HepG2 (cell line): Measurements from ENCODE around the gene INO80C. TPM values are rescaled to one million over a fixed set of nuclear protein-coding genes. Genes with fewer than 3 reads are reported as not detected.

Experiments used
- ATAC-seq: fragments of 200-7000 bp; cut with Tn5 transposase; 3 replicates; pipeline ENCODE4 v1.9.1; 2020; ENCODE audit warnings: mild to moderate bottlenecking, moderate library complexity
- BruUV-seq: library from RNA; stranded (reverse); fragments of 400-500 nt; replicated peaks from 2 replicates; lab custom pipeline; 2021; lab: Mats Ljungman, UMichigan
- CTCF ChIA-PET: fragments of 300-600 bp; formaldehyde crosslinking; extraction: SDS; loops from one replicate; lab custom pipeline; 2021; ENCODE audit warnings: low total read pairs, inconsistent platforms, low intra/inter-chr PET ratio; lab: Yijun Ruan, JAX
- POLR2A ChIA-PET: fragments of 350-600 bp; sonication (Branson Sonifier 250); formaldehyde crosslinking; loops from one replicate; lab custom pipeline; 2020; ENCODE audit warnings: antibody characterized with exemption, inconsistent platforms; lab: Yijun Ruan, JAX
- DNase-seq: peaks from one replicate; pipeline ENCODE4 v3.0.0-alpha.2; 2015; ENCODE audit warnings: low spot score
- FAIRE-seq: peaks from 3 replicates; lab custom pipeline; 2011; peaks lifted over from hg19 to GRCh38; lab: Jason Lieb, UNC
- H2AFZ ChIP-seq: one replicate; pipeline ENCODE4 v1.6.1; 2011; ENCODE audit warnings: low read length, inconsistent platforms
- H3K27ac ChIP-seq: fragments of 300-600 bp; 3 replicates; pipeline ENCODE4 v1.8.0; 2011; ENCODE audit warnings: mixed run types, mild to moderate bottlenecking, mixed read lengths, low read length, inconsistent platforms; ENCODE audit not compliant: insufficient read depth; ENCODE audit errors: extremely low read length
- H3K27me3 ChIP-seq, 2 experiments: fragments of 200-600 bp in 1 of 2; 2 replicates in 1 of 2; 3 replicates in 1 of 2; pipeline versions ENCODE4 v1.6.0 to v1.8.0; 2011; ENCODE audit warnings: low read length in 2 of 2, mild to moderate bottlenecking in 2 of 2, moderate library complexity in 2 of 2, inconsistent platforms in 1 of 2; ENCODE audit not compliant: insufficient read depth in 2 of 2, control insufficient read depth in 1 of 2
- H3K36me3 ChIP-seq, 2 experiments: fragments of 200-600 bp in 1 of 2; replicated peaks in 1 of 2; 2 replicates in 1 of 2; 3 replicates in 1 of 2; pipeline versions ENCODE4 v1.5.1 to v1.8.0; 2011; ENCODE audit warnings: low read length in 2 of 2, inconsistent platforms in 1 of 2; ENCODE audit not compliant: insufficient read depth in 2 of 2, control insufficient read depth in 1 of 2
- H3K4me1 ChIP-seq: 2 replicates; pipeline ENCODE4 v1.5.1; 2012; ENCODE audit warnings: low read length, inconsistent platforms; ENCODE audit not compliant: insufficient read depth
- H3K4me2 ChIP-seq: 2 replicates; pipeline ENCODE4 v1.6.0; 2011; ENCODE audit warnings: low read depth, low read length, inconsistent platforms
- H3K4me3 ChIP-seq, 3 experiments: fragments of 200-600 bp in 1 of 3; sonication (generic), shearing (Covaris generic) in 1 of 3; replicated peaks in 1 of 3; 2 replicates each; pipeline ENCODE4 v1.5.1; 2011 to 2016; ENCODE audit warnings: low read length in 3 of 3, inconsistent platforms in 2 of 3, low read depth in 2 of 3, mild to moderate bottlenecking in 2 of 3, control low read depth in 1 of 3, mixed read lengths in 1 of 3; ENCODE audit not compliant: insufficient read depth in 1 of 3
- H3K79me2 ChIP-seq: one replicate; pipeline ENCODE4 v1.6.1; 2011; ENCODE audit warnings: low read length, inconsistent platforms; ENCODE audit not compliant: insufficient read depth
- H3K9ac ChIP-seq: 2 replicates; pipeline ENCODE4 v1.6.0; 2011; ENCODE audit warnings: mild to moderate bottlenecking, low read depth, low read length, inconsistent platforms; ENCODE audit not compliant: insufficient read depth
- H3K9me3 ChIP-seq: 2 replicates; pipeline ENCODE4 v1.5.1; 2012; ENCODE audit warnings: mild to moderate bottlenecking, low read length
- H4K20me1 ChIP-seq: 2 replicates; pipeline ENCODE4 v1.6.0; 2011; ENCODE audit warnings: inconsistent platforms, mild to moderate bottlenecking, low read length, moderate library complexity; ENCODE audit not compliant: insufficient read depth
- BORCS8-MEF2B ChIP-seq: sonication (generic); formaldehyde crosslinking; IDR thresholded peaks from 2 replicates; pipeline ENCODE4 v1.8.0; 2022; ENCODE audit warnings: mild to moderate bottlenecking, missing genetic modification reagents
- CCAR2 ChIP-seq: fragments of 200-400 bp; formaldehyde crosslinking; optimal IDR thresholded peaks from 2 replicates; pipeline ENCODE3; 2018; ENCODE audit warnings: low read depth, mild to moderate bottlenecking, low read length, moderate library complexity
- ETS1 ChIP-seq: sonication (generic); formaldehyde crosslinking; IDR thresholded peaks from 2 replicates; pipeline ENCODE4 v1.4.0; 2020; ENCODE audit warnings: missing genetic modification reagents
- MEIS2 ChIP-seq: sonication (generic); formaldehyde crosslinking; IDR thresholded peaks from 2 replicates; pipeline ENCODE4 v1.9.0; 2021; ENCODE audit warnings: mild to moderate bottlenecking, missing genetic modification reagents
- MYNN ChIP-seq: sonication (generic); formaldehyde crosslinking; IDR thresholded peaks from 2 replicates; pipeline ENCODE4 v1.4.0; 2020; ENCODE audit warnings: mild to moderate bottlenecking, low read depth, missing genetic modification reagents
- POGZ ChIP-seq: sonication (generic); formaldehyde crosslinking; IDR thresholded peaks from 2 replicates; pipeline ENCODE4 v1.4.0; 2020; ENCODE audit warnings: mild to moderate bottlenecking, missing genetic modification reagents
- PRMT3 ChIP-seq: sonication (generic); formaldehyde crosslinking; IDR thresholded peaks from 2 replicates; pipeline ENCODE4 v1.8.1; 2022; ENCODE audit warnings: low read depth, mild to moderate bottlenecking, moderate library complexity, missing genetic modification reagents, borderline replicate concordance
- RNF219 ChIP-seq: sonication (generic); formaldehyde crosslinking; IDR thresholded peaks from 2 replicates; pipeline ENCODE4 v1.5.0; 2020; ENCODE audit warnings: mild to moderate bottlenecking, missing genetic modification reagents
- SIN3A ChIP-seq: IDR thresholded peaks from 2 replicates; pipeline ENCODE4 v1.6.1; 2011; ENCODE audit warnings: low read depth, mild to moderate bottlenecking, control low read depth, low read length, borderline replicate concordance
- TBX2 ChIP-seq: sonication (generic); formaldehyde crosslinking; IDR thresholded peaks from 2 replicates; pipeline ENCODE4 v1.5.0; 2020; ENCODE audit warnings: missing genetic modification reagents, mild to moderate bottlenecking, borderline replicate concordance
- ZFP90 ChIP-seq: sonication (generic); formaldehyde crosslinking; IDR thresholded peaks from 2 replicates; pipeline ENCODE4 v1.8.0; 2022; ENCODE audit warnings: missing genetic modification reagents, mild to moderate bottlenecking, inconsistent platforms, borderline replicate concordance
- ZKSCAN1 ChIP-seq: fragments of 150-350 bp; IDR thresholded peaks from 2 replicates; pipeline ENCODE4 v1.6.1; 2014; ENCODE audit warnings: low read length
- ZNF549 ChIP-seq: sonication (generic); formaldehyde crosslinking; IDR thresholded peaks from 2 replicates; pipeline ENCODE4 v1.5.0; 2020; ENCODE audit warnings: missing genetic modification reagents
- ZNF597 ChIP-seq: sonication (generic); formaldehyde crosslinking; IDR thresholded peaks from 2 replicates; pipeline ENCODE4 v1.5.0; 2020; ENCODE audit warnings: missing genetic modification reagents
- ZNF670 ChIP-seq: sonication (generic); formaldehyde crosslinking; IDR thresholded peaks from 2 replicates; pipeline ENCODE4 v1.8.0; 2022; ENCODE audit warnings: mild to moderate bottlenecking, missing genetic modification reagents, borderline replicate concordance
- ZNF713 ChIP-seq: sonication (generic); formaldehyde crosslinking; IDR thresholded peaks from 2 replicates; pipeline ENCODE4 v1.4.0; 2020; ENCODE audit warnings: mild to moderate bottlenecking, missing genetic modification reagents
- ZNF790 ChIP-seq: sonication (generic); formaldehyde crosslinking; IDR thresholded peaks from 2 replicates; pipeline ENCODE4 v1.8.0; 2022; ENCODE audit warnings: missing genetic modification reagents, mild to moderate bottlenecking, borderline replicate concordance
- WGBS: methylation state at CpG from one replicate; pipeline ENCODE4 v1.1.6; 2017; ENCODE audit warnings: low lambda C conversion rate; 5-methylcytosine and 5-hydroxymethylcytosine counted together
- in situ Hi-C: cut with HindIII; loops from 2 replicates; pipeline ENCODE4 v1.10.0; 2017; ENCODE audit warnings: low pct_unique_long_range_greater_than_20kb; ENCODE audit not compliant: extremely low pct_ligation_motif_present
- intact Hi-C: fragments of 100-400 bp; cut with micrococcal nuclease; formaldehyde crosslinking; loops from one replicate; pipeline ENCODE4 v1.10.0; 2022; ENCODE audit not compliant: unreplicated experiment
- polyA plus RNA-seq, 8 experiments: library from polyadenylated mRNA; depleted of rRNA in 3 of 8; stranded (reverse) in 7 of 8; unstranded in 1 of 8; fragments of >200 nt; fragmentation: Illumina TruSeq in 4 of 8; extraction: Trizol in 4 of 8; gene quantifications; 2 replicates each; pipeline versions ENCODE4 v1.2.1 to v1.2.3, GENCODE V29; 2011 to 2016; ENCODE audit warnings: low read depth in 4 of 8, missing spikeins in 1 of 8, mixed read lengths in 1 of 8; ENCODE audit not compliant: insufficient read depth in 1 of 8
- total RNA-seq, 5 experiments: library from RNA; depleted of rRNA; stranded (reverse); fragments of >200 nt; fragmentation: Illumina TruSeq; extraction: Trizol; gene quantifications; 2 replicates each; pipeline ENCODE4 v1.2.3, GENCODE V29; 2016; ENCODE audit warnings: low read depth in 1 of 5

The INO80C gene
- total and polyA plus RNA-seq, 2 of the 13 experiments (the other 11 are each of a cell fraction or from before 2014, with no cell fraction given) = 8.2 to 15.4 TPM

GRCh38 chr18:35494251-35495220 lies 3.2 kb downstream of the INO80C start:
- Histone ChIP-seq H4K20me1 (no peaks in the 10 kb centered on the region), H3K4me1 (peaks cover 52% of the 10 kb centered on the region), H3K36me3 (no peaks in the 10 kb centered on the region), H3K27ac (no peak overlapping the region), H3K27me3 (no peaks in the 10 kb centered on the region), H3K79me2 (peaks cover 49% of the 10 kb centered on the region), H2AFZ (no peak overlapping the region), H3K4me2 (no peak overlapping the region), H3K9ac (no peak overlapping the region)
- no peak for FAIRE-seq
- ChIA-PET POLR2A (interaction anchor here (1.7 kb wide), 1 partner anchor 16 kb away, joined by 5 read pairs; no protein-coding TSS in a partner anchor), CTCF (no interaction called here)
- ATAC-seq = no peak
- DNase-seq = no peak
- in situ Hi-C loops = no loop called here
- WGBS = 92% methylated on average over 8 of the region's 8 CpGs
- intact Hi-C loops = loop anchor here (5.0 kb wide), 2 partner anchors 37 to 208 kb away; no protein-coding TSS in a partner anchor
- TF ChIP-seq ZKSCAN1 (no peak), ZNF790 (CRISPR knock-in tag) (no peak), ZFP90 (CRISPR knock-in tag) (no peak), RNF219 (CRISPR knock-in tag) (no peak), PRMT3 (CRISPR knock-in tag) (no peak), CCAR2 (no peak), TBX2 (no peak), ZNF597 (CRISPR knock-in tag) (no peak), ZNF549 (CRISPR knock-in tag) (no peak), POGZ (CRISPR knock-in tag) (no peak), ETS1 (CRISPR knock-in tag) (no peak), MYNN (CRISPR knock-in tag) (no peak), ZNF670 (CRISPR knock-in tag) (no peak), ZNF713 (CRISPR knock-in tag) (no peak), SIN3A (no peak), MEIS2 (CRISPR knock-in tag) (no peak), BORCS8-MEF2B (no peak)
- TF ChIP-seq, all 625 proteins: peak for 0
- Histone ChIP-seq H3K4me3 (no peak overlapping the region), H3K9me3 (no peaks in the 10 kb centered on the region)
- no TSS peak for BruUV-seq
